ENCODE measurements around the gene KRT2. TPM values are rescaled to one million over a fixed set of nuclear protein-coding genes. Genes with fewer than 3 reads are reported as not detected.

KRT2 gene
- total RNA-seq, 1 experiment from 2014 or later = 2.4 TPM

- in situ Hi-C loops (cut with HindIII; ENCODE audit: low pct_unique_long_range_greater_than_20kb, low sequenced_read_pairs) = no loop called here
- DNase-seq (ENCODE audit: low read depth) = no peak
These were observed 21.3 kb downstream of the KRT2 start for GRCh38 chr12:52630599-52631200.

DNA sequence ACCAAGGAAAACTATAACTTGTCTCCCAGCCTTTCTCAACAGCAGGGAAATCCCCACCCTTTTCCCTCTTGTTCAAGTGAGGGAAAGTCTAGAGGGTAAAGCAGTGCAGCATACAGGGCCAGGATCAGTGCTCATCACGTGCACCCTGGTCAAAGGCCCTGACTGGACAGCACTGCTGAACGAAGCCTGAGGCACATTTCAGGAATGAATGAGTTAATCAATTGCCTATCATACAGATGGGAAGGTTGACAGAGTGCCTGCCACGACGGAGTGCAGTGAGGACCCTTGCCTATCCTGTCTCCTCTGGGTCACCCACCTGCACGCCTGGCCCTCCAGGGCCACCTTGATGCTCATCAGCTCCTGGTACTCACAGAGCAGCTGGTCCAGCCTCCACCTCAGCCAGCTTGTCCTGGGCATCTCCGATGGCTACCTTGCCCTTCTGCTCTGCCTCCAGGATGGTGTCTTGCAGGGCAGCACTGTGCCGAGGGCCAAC lies 22.0 kb downstream of the KRT2 start:
- in situ Hi-C loops (cut with HindIII; ENCODE audit: low pct_unique_long_range_greater_than_20kb, low sequenced_read_pairs) = no loop called here
- no peak for DNase-seq (ENCODE audit: low read depth)

GRCh38 chr12:52629281-52630007 lies 22.6 kb downstream of the KRT2 start:
- no peak for DNase-seq (ENCODE audit: low read depth)
- in situ Hi-C loops (cut with HindIII; ENCODE audit: low pct_unique_long_range_greater_than_20kb, low sequenced_read_pairs) = no loop called here

DNA sequence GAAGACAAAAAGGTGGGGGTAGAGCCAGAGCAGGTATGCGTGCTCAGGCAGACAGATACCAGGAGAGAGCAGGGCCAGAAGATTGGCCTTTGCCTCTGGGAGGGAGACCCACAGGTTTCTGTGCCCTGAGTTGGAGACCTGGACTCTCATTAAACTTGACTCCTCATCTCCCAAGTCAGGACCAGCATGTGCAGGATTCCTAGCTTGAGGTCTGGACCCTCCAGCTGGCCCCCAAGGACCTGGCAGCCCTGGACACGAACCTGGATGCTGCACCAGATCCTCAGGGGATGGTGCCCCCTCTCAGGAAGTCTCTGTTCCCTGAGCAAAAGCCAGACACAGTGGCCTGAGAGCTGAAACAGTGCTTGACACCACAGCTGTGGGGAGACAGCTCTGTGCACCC lies 23.2 kb downstream of the KRT2 start:
- in situ Hi-C loops (cut with HindIII; ENCODE audit: low pct_unique_long_range_greater_than_20kb, low sequenced_read_pairs) = no loop called here
- DNase-seq (ENCODE audit: low read depth) = no peak

GRCh38 chr12:52628111-52628507 lies 23.9 kb downstream of the KRT2 start:
- in situ Hi-C loops (cut with HindIII; ENCODE audit: low pct_unique_long_range_greater_than_20kb, low sequenced_read_pairs) = no loop called here
- no peak for DNase-seq (ENCODE audit: low read depth)

GRCh38 chr12:52627395-52628110 lies 24.5 kb downstream of the KRT2 start:
- no peak for DNase-seq (ENCODE audit: low read depth)
- in situ Hi-C loops (cut with HindIII; ENCODE audit: low pct_unique_long_range_greater_than_20kb, low sequenced_read_pairs) = no loop called here

GRCh38 chr12:52622349-52622748 lies 29.7 kb downstream of the KRT2 start:
- DNase-seq (ENCODE audit: low read depth) = no peak
- in situ Hi-C loops (cut with HindIII; ENCODE audit: low pct_unique_long_range_greater_than_20kb, low sequenced_read_pairs) = no loop called here

DNA sequence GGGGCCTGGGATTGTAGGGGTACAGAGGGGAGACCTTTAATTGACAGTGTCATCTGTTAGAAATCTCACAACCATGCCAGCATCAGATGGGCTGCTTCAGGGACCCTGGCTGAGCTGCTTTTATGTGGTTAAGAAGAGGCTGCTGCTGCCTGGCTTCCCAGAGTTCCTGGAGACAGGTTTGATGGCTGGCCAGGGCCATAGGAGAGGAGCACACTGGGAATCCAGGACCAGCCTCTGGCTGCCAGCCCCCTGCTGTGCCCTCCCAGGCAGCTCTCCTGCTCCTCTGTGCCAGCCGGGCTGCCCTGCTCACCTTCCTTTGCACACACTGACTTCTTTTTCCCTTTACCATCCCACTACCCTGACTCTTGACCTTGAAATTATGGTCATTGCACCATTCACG lies 33.1 kb downstream of the KRT2 start:
- no peak for DNase-seq (ENCODE audit: low read depth)
- in situ Hi-C loops (cut with HindIII; ENCODE audit: low pct_unique_long_range_greater_than_20kb, low sequenced_read_pairs) = no loop called here

GRCh38 chr12:52618216-52618615 lies 33.8 kb downstream of the KRT2 start, which contains the start of gene KRT73:
Gene KRT73, minus strand, starts transcription at chr12:52618559. Its CDS starts 35 bp downstream, at chr12:52618524.
- DNase-seq (ENCODE audit: low read depth) = no peak
- in situ Hi-C loops (cut with HindIII; ENCODE audit: low pct_unique_long_range_greater_than_20kb, low sequenced_read_pairs) = no loop called here

- DNase-seq (ENCODE audit: low read depth) = no peak
- in situ Hi-C loops (cut with HindIII; ENCODE audit: low pct_unique_long_range_greater_than_20kb, low sequenced_read_pairs) = no loop called here
These were observed 34.6 kb downstream of the KRT2 start for GRCh38 chr12:52617403-52617785.

GRCh38 chr12:52616680-52617402 lies 35.2 kb downstream of the KRT2 start:
- no peak for DNase-seq (ENCODE audit: low read depth)
- in situ Hi-C loops (cut with HindIII; ENCODE audit: low pct_unique_long_range_greater_than_20kb, low sequenced_read_pairs) = no loop called here

- no peak for DNase-seq (ENCODE audit: low read depth)
- in situ Hi-C loops (cut with HindIII; ENCODE audit: low pct_unique_long_range_greater_than_20kb, low sequenced_read_pairs) = no loop called here
These were observed 36.1 kb downstream of the KRT2 start for GRCh38 chr12:52615912-52616311.

GRCh38 chr12:52615208-52615868 lies 36.7 kb downstream of the KRT2 start:
- no peak for DNase-seq (ENCODE audit: low read depth)

GRCh38 chr12:52614381-52615207 lies 37.4 kb downstream of the KRT2 start:
- in situ Hi-C loops (cut with HindIII; ENCODE audit: low pct_unique_long_range_greater_than_20kb, low sequenced_read_pairs) = no loop called here
- no peak for DNase-seq (ENCODE audit: low read depth)

More at GRCh38 chr12:52615208-52615868, 36.7 kb downstream of the KRT2 start:
- in situ Hi-C loops (cut with HindIII; ENCODE audit: low pct_unique_long_range_greater_than_20kb, low sequenced_read_pairs) = no loop called here

DNA sequence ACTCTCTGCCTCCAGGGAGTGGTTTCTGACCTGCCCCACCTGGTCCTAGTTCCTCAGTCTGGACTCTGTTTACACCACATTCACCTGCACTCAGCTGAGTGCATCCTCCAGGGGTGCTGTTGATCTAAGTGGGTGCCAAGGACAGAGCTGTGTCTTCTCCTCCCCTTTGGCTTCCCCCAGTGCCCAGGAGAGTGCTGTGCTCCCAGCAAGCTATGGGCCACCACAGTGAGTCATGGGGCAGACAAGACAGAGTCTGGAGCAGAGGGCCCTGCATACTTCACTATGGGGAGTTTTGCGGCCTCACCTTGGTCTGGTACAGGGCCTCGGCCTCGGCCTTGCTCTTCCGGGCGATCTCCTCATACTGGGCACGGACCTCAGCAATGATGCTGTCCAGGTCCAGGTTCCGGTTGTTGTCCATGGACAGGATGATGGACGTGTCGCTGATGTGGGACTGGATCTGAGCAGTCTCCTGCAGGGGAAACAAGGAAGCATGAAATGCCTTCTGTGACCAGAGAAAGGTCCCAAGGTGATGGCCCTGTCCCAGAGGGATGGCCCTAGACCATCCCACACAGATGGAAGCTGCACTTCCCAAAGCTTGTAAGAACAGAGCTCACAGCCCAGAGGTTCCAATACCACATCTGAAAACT lies 38.5 kb downstream of the KRT2 start:
- DNase-seq (ENCODE audit: low read depth) = no peak
- in situ Hi-C loops (cut with HindIII; ENCODE audit: low pct_unique_long_range_greater_than_20kb, low sequenced_read_pairs) = no loop called here

DNA sequence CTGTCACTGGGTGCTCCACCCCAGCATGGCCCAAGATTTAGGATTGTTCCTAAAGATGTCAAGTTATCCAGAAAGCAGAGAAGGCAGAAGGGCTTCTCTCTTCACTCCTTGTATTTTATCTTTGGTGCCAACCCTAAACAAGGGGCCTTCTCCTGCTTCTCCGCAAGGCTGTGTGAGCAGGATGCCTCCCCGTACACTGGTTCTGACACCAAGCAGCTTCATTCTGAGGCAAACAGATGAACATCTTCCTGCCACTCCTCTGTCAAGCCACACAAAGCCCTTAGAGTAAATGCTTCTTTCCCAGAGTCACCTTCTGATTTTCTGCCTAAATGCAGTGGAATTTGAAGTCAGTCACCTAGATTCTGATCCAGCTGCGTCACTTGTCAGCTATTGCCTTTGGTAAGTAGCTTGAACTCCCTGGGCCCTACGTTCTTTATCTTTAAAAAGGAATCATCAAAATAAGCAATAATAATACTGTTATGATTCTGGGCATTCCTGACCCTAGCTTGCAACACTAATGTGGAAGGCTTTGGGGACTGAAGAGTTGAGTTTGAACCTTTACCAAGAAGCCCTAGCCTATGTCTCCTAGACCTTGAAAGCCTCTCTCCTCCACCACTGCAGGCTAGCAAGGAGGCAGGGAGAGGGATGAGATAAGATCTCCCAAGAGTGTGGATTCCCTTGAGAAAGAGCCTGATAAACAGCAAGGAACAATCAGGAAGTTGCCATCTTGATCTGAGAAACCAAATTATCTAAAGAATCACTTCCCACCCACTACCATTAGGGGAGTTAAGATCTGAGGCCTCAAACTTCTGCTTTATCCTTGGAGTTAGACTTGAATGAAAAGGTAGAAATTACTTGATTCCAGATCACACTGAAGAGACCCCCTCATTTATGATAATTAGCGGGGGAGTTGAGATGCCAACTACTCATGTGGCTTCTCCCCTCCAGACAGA lies 39.3 kb downstream of the KRT2 start:
- in situ Hi-C loops (cut with HindIII; ENCODE audit: low pct_unique_long_range_greater_than_20kb, low sequenced_read_pairs) = no loop called here
- DNase-seq (ENCODE audit: low read depth) = no peak
